Kidney (tissue), 14 donors: ENCODE results near the gene FCN1. TPM values are rescaled to one million over a fixed set of nuclear protein-coding genes. Genes with fewer than 3 reads are reported as not detected.
A peak's percentile ranks its signal among the peaks of the same experiment; 100 is the strongest.

Experiments used
- DNase-seq, 5 donors: peaks; one replicate each; pipeline ENCODE4 v3.0.0-alpha.2; 2013 to 2020
- FAIRE-seq: peaks from 2 replicates; lab custom pipeline; 2012; peaks lifted over from hg19 to GRCh38; lab: Jason Lieb, UNC
- H3K27ac ChIP-seq, 2 donors: one replicate each; pipeline ENCODE4 v1.7.0; 2013; ENCODE audit warnings: low read depth in 2 of 2, low read length in 2 of 2, inconsistent platforms in 1 of 2
- H3K27me3 ChIP-seq: one replicate; pipeline ENCODE4 v1.7.1; 2013; ENCODE audit warnings: low read length, inconsistent platforms; ENCODE audit not compliant: control insufficient read depth, insufficient read depth
- H3K36me3 ChIP-seq, 3 donors: one replicate each; pipeline versions ENCODE4 v1.7.0 to v1.7.1; 2013; ENCODE audit warnings: low read length in 3 of 3, control low read depth in 1 of 3, inconsistent platforms in 1 of 3; ENCODE audit not compliant: insufficient read depth in 3 of 3, control insufficient read depth in 2 of 3
- H3K4me1 ChIP-seq, 3 donors: one replicate each; pipeline versions ENCODE4 v1.7.0 to v1.7.1; 2013; ENCODE audit warnings: low read length in 3 of 3, inconsistent platforms in 1 of 3, low read depth in 1 of 3; ENCODE audit not compliant: control insufficient read depth in 2 of 3, insufficient read depth in 2 of 3
- H3K4me3 ChIP-seq, 3 donors: one replicate each; pipeline versions ENCODE4 v1.7.0 to v1.8.1; 2013; ENCODE audit warnings: low read length in 3 of 3, control low read depth in 1 of 3, inconsistent platforms in 1 of 3
- H3K9ac ChIP-seq, 3 donors: one replicate each; pipeline versions ENCODE4 v1.7.0 to v1.7.1; 2013; ENCODE audit warnings: low read length in 3 of 3, control low read depth in 1 of 3, inconsistent platforms in 1 of 3
- H3K9me3 ChIP-seq, 3 donors: one replicate each; pipeline versions ENCODE4 v1.7.0 to v1.7.1; 2013; ENCODE audit warnings: low read length in 3 of 3, control low read depth in 1 of 3, inconsistent platforms in 1 of 3; ENCODE audit not compliant: control insufficient read depth in 2 of 3, insufficient read depth in 1 of 3
- intact Hi-C: fragments of 100-400 bp; cut with DNase I; formaldehyde crosslinking; loops from one replicate; pipeline ENCODE4 v1.11.1; 2022
- polyA plus RNA-seq: library from polyadenylated mRNA; stranded (reverse); fragments of 350-450 nt; fragmentation: Illumina TruSeq; extraction: RNeasy Lipid Tissue Mini Kit (QIAGEN cat#74804); gene quantifications from one replicate; pipeline ENCODE4 v1.2.3, GENCODE V29; 2014; ENCODE audit warnings: low read depth, low replicate concordance; ENCODE audit not compliant: insufficient read depth
- total RNA-seq: library from RNA; stranded (reverse); fragmentation: NEBNext Ultra II Directional; extraction: Animal tissue kit (Norgen Biotek cat#: 25700); gene quantifications from one replicate; pipeline ENCODE4 v1.2.1, GENCODE V29; 2021
- TF ChIP-seq, protein P1 (sequence below): IDR thresholded peaks from 3 replicates; pipeline ENCODE4 v1.5.1; 2012; ENCODE audit warnings: mild to moderate bottlenecking, moderate library complexity, borderline replicate concordance; ENCODE audit not compliant: insufficient read depth; ENCODE audit errors: extremely low read depth
- donor health status: control.
- donor health status: control.
- donor health status: control.
- donor health status: control.
- donor health status: control.
- donor health status: DM: yes; HTN: yes; CAD: no.
- donor health status: Normal renal cell carcinoma (clear cell type).

FCN1 gene
- total and polyA plus RNA-seq, 2 donors from 2014 or later, result 3.2 to 13.0 TPM

DNA sequence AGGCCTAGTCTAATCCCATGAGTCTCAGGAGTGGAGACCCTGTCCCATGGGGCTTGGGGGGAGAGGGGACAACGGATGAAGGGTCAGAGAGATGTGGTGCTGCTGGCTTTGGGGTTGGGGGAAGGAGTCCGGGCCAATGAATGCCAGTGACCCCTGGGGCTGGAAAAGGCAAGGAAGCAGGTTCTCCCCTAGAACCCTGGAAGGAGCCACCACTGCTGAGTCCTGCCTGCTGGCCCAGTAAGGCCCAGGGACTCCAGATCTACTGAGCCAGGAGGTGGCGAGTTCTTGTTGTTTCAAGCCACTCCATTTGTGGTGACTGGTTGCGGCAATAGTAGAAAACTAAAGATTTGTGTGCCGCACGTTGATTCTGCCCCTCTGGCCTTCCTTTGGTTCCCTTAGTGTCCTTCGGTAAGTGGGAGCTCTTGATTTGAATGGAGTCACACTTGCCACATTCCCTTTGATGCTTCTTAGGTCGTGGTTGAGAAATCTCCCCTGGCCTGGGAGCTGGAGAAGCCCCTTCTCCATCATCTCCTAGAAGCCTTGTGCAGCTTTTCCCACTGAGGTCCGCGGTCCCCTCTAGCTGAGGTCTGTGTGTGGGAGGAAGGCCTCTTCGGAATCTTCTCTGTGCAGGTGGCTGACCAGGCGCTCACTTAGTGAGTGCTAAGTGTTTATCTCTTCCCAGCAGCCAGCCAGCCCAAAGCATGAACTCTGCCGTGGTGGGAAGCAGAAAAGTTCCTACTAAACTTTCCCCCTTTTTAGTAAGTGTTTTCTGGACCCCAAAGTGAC, 9.0 kb downstream of the FCN1 start:
- Histone ChIP-seq H3K4me1 (no peaks in the 10 kb centered on the region), H3K27me3 (no peaks in the 10 kb centered on the region), H3K36me3 (no peaks in the 10 kb centered on the region), H3K9ac (no peak overlapping the region), H3K9me3 (no peaks in the 10 kb centered on the region), H3K4me3 (no peak overlapping the region), H3K27ac (no peak overlapping the region)
- intact Hi-C loops, result no loop called here
- TF ChIP-seq, protein P1, sequence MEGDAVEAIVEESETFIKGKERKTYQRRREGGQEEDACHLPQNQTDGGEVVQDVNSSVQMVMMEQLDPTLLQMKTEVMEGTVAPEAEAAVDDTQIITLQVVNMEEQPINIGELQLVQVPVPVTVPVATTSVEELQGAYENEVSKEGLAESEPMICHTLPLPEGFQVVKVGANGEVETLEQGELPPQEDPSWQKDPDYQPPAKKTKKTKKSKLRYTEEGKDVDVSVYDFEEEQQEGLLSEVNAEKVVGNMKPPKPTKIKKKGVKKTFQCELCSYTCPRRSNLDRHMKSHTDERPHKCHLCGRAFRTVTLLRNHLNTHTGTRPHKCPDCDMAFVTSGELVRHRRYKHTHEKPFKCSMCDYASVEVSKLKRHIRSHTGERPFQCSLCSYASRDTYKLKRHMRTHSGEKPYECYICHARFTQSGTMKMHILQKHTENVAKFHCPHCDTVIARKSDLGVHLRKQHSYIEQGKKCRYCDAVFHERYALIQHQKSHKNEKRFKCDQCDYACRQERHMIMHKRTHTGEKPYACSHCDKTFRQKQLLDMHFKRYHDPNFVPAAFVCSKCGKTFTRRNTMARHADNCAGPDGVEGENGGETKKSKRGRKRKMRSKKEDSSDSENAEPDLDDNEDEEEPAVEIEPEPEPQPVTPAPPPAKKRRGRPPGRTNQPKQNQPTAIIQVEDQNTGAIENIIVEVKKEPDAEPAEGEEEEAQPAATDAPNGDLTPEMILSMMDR, result no peak
- DNase-seq, result no peak
- no peak for FAIRE-seq

DNA sequence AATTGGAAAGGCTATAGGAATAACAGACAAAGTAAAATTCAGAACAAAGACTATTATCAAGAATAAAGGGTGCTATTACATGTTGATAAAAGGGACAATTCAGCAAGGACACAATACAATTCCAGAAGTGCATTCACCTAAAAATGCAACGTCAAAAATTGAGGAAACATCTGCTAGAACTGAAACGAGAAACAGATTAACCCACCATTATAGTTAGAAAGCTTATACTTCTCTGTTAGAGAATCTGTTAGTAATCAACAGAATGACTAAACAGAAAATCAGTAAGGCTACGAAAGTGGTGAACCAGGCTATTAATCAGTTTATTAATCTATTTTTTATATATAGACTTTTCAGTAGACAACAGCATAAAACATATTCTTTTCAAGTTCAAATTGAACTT, 14.8 kb downstream of the FCN1 start:
- no peak for DNase-seq
- no peak overlapping the region for H3K27ac ChIP-seq
- no peak overlapping the region for H3K4me3 ChIP-seq
- TF ChIP-seq, protein P1, result no peak
- H3K9me3 ChIP-seq, result peaks cover 0 to 6% (median 2%) of the 10 kb centered on the region in 3 donors
- intact Hi-C loops, result no loop called here
- H3K4me1 ChIP-seq, result no peaks in the 10 kb centered on the region
- FAIRE-seq, result no peak
- H3K9ac ChIP-seq, result no peak overlapping the region
- H3K36me3 ChIP-seq, result no peaks in the 10 kb centered on the region
- H3K27me3 ChIP-seq, result no peaks in the 10 kb centered on the region

DNA sequence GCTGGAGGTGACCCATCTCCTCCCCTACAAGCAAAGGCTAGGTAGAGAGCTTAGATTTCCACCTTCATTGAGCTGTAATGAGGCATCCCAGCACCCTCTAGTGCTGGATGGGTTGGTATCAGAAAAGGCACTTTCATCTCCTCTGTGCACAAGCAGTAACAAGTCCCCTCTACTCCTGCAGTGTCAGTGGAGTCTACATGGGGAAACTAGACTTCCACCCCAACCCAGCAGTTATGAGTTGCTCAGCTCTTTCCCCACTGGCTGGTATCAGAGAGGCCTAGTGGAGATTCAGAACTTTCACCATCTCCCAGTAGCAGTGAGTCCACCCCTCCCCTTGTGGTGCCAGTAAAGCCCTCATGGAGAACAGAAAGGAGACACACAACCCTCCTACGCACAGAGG, 17.9 kb downstream of the FCN1 start:
- H3K36me3 ChIP-seq, result no peaks in the 10 kb centered on the region
- no peaks in the 10 kb centered on the region for H3K27me3 ChIP-seq
- H3K4me1 ChIP-seq, result no peaks in the 10 kb centered on the region
- TF ChIP-seq, protein P1, result no peak
- DNase-seq, result peak in 1 of 5 donors; percentile 2
- intact Hi-C loops, result no loop called here
- FAIRE-seq, result no peak
- peaks cover 0 to 6% (median 2%) of the 10 kb centered on the region in 3 donors for H3K9me3 ChIP-seq
- no peak overlapping the region for H3K4me3 ChIP-seq
- H3K27ac ChIP-seq, result no peak overlapping the region
- no peak overlapping the region for H3K9ac ChIP-seq
